Esophagus muscularis mucosa (tissue), 3 donors: Measurements from ENCODE around the gene GJD2.

Experiments
- CTCF ChIP-seq, 3 experiments: fragments of 200-600 bp in 2 of 3; fragments of 450-650 bp in 1 of 3; sonication (generic) in 2 of 3; IDR thresholded peaks; one replicate each; pipeline ENCODE4 v1.5.1; 2017 to 2019; ENCODE audit warnings: antibody characterized with exemption in 3 of 3, mild to moderate bottlenecking in 2 of 3, moderate library complexity in 1 of 3
- POLR2A ChIP-seq: fragments of 450-650 bp; IDR thresholded peaks from one replicate; pipeline ENCODE4 v1.6.1; 2017; ENCODE audit warnings: antibody characterized with exemption, moderate library complexity, mild to moderate bottlenecking, low read depth

GRCh38 chr15:34734303-34734702 is 20.5 kb downstream of the GJD2 start:
- no peak for TF ChIP-seq CTCF (IDR thresholded peaks at IDR 0.05)
- TF ChIP-seq POLR2A: no peak
